Spinal cord (tissue), 10 donors: ENCODE measurements around the gene MYO5B. TPM values are rescaled to one million over a fixed set of nuclear protein-coding genes. Genes with fewer than 3 reads are reported as not detected.

Experiments
- DNase-seq, 6 donors: peaks; one replicate each; pipeline versions ENCODE4 v3.0.0 to v3.0.0-alpha.2; 2013 to 2015; ENCODE audit warnings: low spot score in 6 of 6, low read depth in 4 of 6
- H3K27ac ChIP-seq: one replicate; pipeline ENCODE4 v1.5.1; 2013; ENCODE audit warnings: low read depth, low read length, control low read depth
- H3K27me3 ChIP-seq: one replicate; pipeline ENCODE4 v1.6.1; 2013; ENCODE audit warnings: low read length; ENCODE audit not compliant: control insufficient read depth, insufficient read depth
- H3K36me3 ChIP-seq: one replicate; pipeline ENCODE4 v1.6.1; 2013; ENCODE audit warnings: low read length; ENCODE audit not compliant: control insufficient read depth, insufficient read depth
- H3K4me1 ChIP-seq: one replicate; pipeline ENCODE4 v1.6.1; 2013; ENCODE audit warnings: low read length; ENCODE audit not compliant: control insufficient read depth, insufficient read depth
- H3K4me3 ChIP-seq: one replicate; pipeline ENCODE4 v1.5.1; 2013; ENCODE audit warnings: low read depth, low read length, control low read depth
- H3K9me3 ChIP-seq: one replicate; pipeline ENCODE4 v1.6.1; 2013; ENCODE audit warnings: low read length; ENCODE audit not compliant: control insufficient read depth, insufficient read depth
- WGBS: methylation state at CpG from one replicate; pipeline ENCODE4 v1.1.5; 2013; ENCODE audit warnings: missing lambda C conversion rate; ENCODE audit not compliant: insufficient coverage; 5-methylcytosine and 5-hydroxymethylcytosine counted together
- polyA plus RNA-seq, 2 donors: library from polyadenylated mRNA; unstranded; fragments of 120-200 nt; gene quantifications; one replicate each; pipeline ENCODE4 v1.2.1, GENCODE V29; 2013; ENCODE audit not compliant: insufficient read length in 2 of 2
- total RNA-seq, 2 donors: library from RNA; depleted of rRNA in 1 of 2; stranded (reverse); fragments of 120-200 nt in 1 of 2; fragments of >200 nt in 1 of 2; gene quantifications; one replicate each; pipeline versions ENCODE4 v1.2.3 to v1.2.4, GENCODE V29; 2013 to 2014
- donor health status: healthy.

Gene MYO5B
- total and polyA plus RNA-seq, 4 donors, result 2.6 to 8.0 (median 4.5) TPM

DNA sequence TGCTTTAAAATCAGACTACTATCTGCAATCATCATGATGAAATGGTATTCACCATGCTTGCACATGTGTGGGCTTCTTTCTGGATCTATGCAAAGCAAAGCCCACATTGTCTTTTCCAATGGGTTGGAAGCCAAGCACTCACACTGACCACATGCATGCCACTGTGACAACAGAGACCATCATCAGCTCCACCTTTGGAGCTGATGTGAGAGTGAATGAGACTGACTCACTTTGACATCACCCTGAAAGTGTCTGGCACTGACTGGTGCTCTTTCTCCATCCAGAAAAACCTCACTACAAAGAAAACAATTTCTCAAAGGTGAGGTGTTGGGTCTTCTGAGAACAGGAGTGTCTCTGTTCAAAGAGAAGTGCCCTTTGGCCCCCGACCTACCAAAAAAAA, 4.7 kb downstream of the MYO5B start:
- peaks cover 45% of the 10 kb centered on the region for H3K27me3 ChIP-seq
- H3K9me3 ChIP-seq, result no peaks in the 10 kb centered on the region
- H3K36me3 ChIP-seq, result no peaks in the 10 kb centered on the region
- no peak overlapping the region for H3K4me3 ChIP-seq
- WGBS, result no CpG with 5 or more reads among the region's 1 CpG
- no peak for DNase-seq
- peaks cover 18% of the 10 kb centered on the region for H3K4me1 ChIP-seq
- H3K27ac ChIP-seq, result no peak overlapping the region

DNA sequence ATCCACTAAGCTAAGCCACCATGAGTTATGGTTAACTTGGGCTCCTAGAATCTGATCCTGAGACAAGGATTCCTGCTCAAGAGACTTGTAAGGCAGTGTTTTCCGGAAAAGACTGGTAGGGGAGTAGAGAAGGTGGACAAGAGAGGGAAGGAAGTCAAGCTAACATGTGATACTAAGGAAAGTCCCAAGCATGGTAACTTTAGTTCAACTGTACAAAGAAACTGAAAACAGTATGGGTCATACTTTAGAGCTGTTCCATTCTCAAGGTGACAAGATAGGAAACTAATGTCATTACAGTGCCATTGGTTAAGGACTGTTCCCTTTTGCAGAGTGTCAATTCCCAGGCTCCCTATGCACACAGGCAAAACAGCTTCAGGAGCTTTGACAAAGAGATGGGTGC, 5.8 kb downstream of the MYO5B start:
- Histone ChIP-seq H3K27me3 (peaks cover 40% of the 10 kb centered on the region), H3K27ac (no peak overlapping the region), H3K4me3 (no peak overlapping the region), H3K4me1 (peaks cover 12% of the 10 kb centered on the region), H3K36me3 (no peaks in the 10 kb centered on the region), H3K9me3 (no peaks in the 10 kb centered on the region)
- 94% methylated on average over 1 of the region's 1 CpG for WGBS
- DNase-seq, result no peak

DNA sequence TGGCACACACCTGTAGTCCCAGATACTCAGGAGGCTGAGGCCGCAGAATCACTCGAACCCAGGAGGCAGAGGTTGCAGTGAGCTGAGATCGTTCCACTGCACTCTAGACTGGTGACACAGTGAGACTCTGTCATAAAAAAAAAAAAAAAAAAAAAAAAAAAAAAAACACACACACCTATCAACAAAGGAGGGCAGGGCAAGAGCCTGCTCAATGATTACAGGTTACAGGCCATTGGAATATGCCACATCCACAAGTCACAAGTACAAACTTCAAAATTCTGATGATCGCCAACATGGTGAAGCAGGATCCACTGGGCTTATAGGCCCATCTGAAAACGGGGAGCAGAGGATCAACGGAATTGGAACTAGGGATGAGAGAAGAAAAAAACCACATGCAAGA, 6.3 kb downstream of the MYO5B start:
- Histone ChIP-seq H3K27ac (no peak overlapping the region), H3K4me1 (peaks cover 7% of the 10 kb centered on the region)
- WGBS, result 100% methylated on average over 1 of the region's 6 CpGs

DNA sequence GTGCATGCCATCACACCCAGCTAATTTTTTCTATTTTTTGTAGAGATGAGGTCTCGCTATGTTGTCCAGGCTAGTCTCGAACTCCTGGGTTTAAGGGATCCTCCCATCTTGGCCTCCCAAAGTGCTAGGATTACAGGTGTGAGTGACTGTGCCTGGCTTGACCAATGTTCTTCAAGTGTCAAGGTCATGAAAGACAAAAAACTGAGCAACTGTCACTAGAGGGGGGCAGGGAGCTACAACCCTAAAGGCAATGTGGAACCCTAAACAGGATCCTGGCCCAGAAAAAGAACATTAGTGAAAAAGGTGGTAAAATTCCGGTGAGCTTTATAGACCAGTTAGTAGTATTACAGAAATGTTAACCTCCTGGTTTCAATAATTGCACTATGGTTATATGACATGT, 7.3 kb downstream of the MYO5B start:
- H3K27me3 ChIP-seq, result peaks cover 26% of the 10 kb centered on the region
- H3K9me3 ChIP-seq, result no peaks in the 10 kb centered on the region
- H3K36me3 ChIP-seq, result no peaks in the 10 kb centered on the region
- no peak overlapping the region for H3K4me3 ChIP-seq
- H3K4me1 ChIP-seq, result no peaks in the 10 kb centered on the region
- DNase-seq, result no peak
- H3K27ac ChIP-seq, result no peak overlapping the region
- WGBS, result 100% methylated on average over 1 of the region's 3 CpGs

More for the DNA sequence above, 6.3 kb downstream of the MYO5B start:
- DNase-seq, result no peak
- Histone ChIP-seq H3K36me3 (no peaks in the 10 kb centered on the region), H3K9me3 (no peaks in the 10 kb centered on the region), H3K27me3 (peaks cover 35% of the 10 kb centered on the region), H3K4me3 (no peak overlapping the region)

DNA sequence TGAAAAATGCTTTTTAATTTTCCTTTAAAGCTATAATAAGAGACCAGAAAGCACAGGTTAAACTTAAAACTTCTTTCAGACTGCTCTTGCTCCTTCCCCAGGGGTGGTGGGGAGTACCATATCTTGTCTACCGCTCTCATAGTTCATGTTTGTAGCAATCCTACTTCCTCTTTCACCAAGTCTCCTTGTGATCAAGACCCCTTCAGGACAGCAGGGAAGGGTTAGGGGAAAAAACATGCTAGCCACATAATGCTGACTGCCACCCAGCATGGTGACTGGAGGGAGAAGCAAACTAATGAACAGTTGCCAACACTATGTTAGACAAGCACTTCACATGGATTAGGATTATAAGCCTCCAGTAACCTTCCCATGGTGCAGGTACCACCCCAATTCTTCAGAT, 8.6 kb downstream of the MYO5B start:
- no peaks in the 10 kb centered on the region for H3K9me3 ChIP-seq
- H3K36me3 ChIP-seq, result no peaks in the 10 kb centered on the region
- no peak overlapping the region for H3K27ac ChIP-seq
- WGBS, result no CpG with 5 or more reads among the region's 1 CpG
- H3K27me3 ChIP-seq, result peaks cover 14% of the 10 kb centered on the region
- no peak for DNase-seq
- no peaks in the 10 kb centered on the region for H3K4me1 ChIP-seq
- no peak overlapping the region for H3K4me3 ChIP-seq

DNA sequence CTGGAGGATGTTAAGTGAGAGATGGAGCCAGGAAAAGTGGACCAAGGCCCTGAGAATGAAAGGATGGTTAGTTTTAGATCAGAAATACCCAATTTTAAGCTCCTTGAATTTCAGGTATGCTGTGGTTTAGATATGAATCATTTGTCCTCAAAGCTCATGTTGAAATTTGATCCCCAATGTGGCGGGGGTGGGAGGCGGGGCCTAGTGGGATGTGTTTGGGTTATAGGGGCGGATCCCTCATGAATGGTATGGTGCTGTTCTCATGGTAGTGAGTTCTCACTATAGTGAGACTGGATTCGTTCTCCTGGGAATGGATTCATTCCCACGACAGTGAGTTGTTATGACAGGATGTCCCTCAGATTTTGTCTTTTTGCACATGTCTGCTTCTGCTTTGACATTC, 11.4 kb downstream of the MYO5B start:
- H3K9me3 ChIP-seq, result no peaks in the 10 kb centered on the region
- H3K36me3 ChIP-seq, result no peaks in the 10 kb centered on the region
- no peak for DNase-seq
- no peak overlapping the region for H3K4me3 ChIP-seq
- H3K27me3 ChIP-seq, result no peaks in the 10 kb centered on the region
- no peaks in the 10 kb centered on the region for H3K4me1 ChIP-seq
- WGBS, result 81% methylated on average over 2 of the region's 5 CpGs
- no peak overlapping the region for H3K27ac ChIP-seq

DNA sequence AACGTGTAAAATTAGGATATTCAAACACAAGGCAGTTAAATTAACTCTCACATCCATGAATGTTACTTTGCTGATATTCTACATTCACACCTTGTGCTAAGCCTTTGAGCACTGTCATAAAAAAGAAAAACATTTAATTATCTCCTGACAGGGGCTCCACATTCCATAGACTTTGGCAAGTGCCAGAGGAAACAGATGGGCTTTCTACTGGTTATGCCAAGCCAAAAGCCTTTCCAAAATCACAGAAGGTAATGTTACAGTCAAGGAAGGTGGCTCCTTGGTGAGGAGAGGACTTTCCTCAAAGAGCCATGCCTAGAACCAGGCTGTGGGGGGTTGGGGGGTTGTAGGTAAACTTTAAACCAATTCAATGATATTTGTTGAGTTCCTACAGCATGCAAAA, 12.4 kb downstream of the MYO5B start:
- Histone ChIP-seq H3K4me1 (no peaks in the 10 kb centered on the region), H3K27ac (no peak overlapping the region), H3K27me3 (no peaks in the 10 kb centered on the region), H3K4me3 (no peak overlapping the region), H3K36me3 (no peaks in the 10 kb centered on the region), H3K9me3 (no peaks in the 10 kb centered on the region)
- DNase-seq, result peak in 1 of 6 donors; percentile 86
- WGBS, result 80% methylated on average over 1 of the region's 1 CpG

DNA sequence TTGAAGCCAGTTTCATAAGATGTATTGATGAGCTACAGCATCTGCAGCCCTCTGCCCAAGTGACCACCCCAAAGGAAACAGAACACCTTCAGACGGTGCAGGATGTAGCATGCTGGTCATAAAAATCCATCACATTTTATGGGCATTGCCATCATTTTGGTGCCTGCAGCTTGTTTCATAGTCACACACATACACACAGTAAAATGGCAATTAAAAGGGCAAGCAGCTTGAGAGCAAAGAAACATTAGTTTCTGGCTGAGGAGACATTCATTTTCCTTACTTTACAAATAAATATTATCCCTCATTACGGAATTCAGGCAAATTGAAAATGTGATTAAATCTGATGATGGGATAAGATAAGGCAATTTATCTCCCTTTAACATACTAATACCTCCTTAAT, 13.4 kb downstream of the MYO5B start:
- WGBS, result 40% methylated on average over 1 of the region's 2 CpGs
- no peaks in the 10 kb centered on the region for H3K36me3 ChIP-seq
- H3K4me3 ChIP-seq, result no peak overlapping the region
- H3K9me3 ChIP-seq, result no peaks in the 10 kb centered on the region
- H3K27me3 ChIP-seq, result no peaks in the 10 kb centered on the region
- no peaks in the 10 kb centered on the region for H3K4me1 ChIP-seq
- H3K27ac ChIP-seq, result no peak overlapping the region
- DNase-seq, result peak in 1 of 6 donors; percentile 8

DNA sequence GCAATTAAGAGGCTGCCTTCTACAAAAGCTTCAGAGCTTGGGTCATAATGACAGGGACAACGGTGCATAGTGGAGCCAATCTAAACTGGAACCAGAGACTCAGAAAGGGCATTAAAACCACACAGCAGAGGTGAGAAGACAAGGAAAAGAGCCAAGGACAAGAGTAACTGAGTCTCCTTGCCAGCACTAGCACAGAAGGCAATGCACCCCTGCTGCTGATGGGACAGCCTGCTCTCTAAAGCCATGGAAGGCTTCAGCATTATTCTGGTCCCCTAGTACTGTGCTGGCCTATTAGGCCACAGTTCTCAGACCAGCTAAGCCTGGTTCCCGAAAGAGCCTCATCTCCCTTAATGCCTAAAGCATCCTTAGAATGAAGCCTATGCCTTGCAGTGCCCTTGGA, 15.5 kb downstream of the MYO5B start:
- Histone ChIP-seq H3K36me3 (no peaks in the 10 kb centered on the region), H3K27me3 (no peaks in the 10 kb centered on the region), H3K27ac (no peak overlapping the region), H3K4me3 (no peak overlapping the region), H3K4me1 (no peaks in the 10 kb centered on the region), H3K9me3 (no peaks in the 10 kb centered on the region)
- 96% methylated on average over 2 of the region's 2 CpGs for WGBS
- DNase-seq, result no peak

DNA sequence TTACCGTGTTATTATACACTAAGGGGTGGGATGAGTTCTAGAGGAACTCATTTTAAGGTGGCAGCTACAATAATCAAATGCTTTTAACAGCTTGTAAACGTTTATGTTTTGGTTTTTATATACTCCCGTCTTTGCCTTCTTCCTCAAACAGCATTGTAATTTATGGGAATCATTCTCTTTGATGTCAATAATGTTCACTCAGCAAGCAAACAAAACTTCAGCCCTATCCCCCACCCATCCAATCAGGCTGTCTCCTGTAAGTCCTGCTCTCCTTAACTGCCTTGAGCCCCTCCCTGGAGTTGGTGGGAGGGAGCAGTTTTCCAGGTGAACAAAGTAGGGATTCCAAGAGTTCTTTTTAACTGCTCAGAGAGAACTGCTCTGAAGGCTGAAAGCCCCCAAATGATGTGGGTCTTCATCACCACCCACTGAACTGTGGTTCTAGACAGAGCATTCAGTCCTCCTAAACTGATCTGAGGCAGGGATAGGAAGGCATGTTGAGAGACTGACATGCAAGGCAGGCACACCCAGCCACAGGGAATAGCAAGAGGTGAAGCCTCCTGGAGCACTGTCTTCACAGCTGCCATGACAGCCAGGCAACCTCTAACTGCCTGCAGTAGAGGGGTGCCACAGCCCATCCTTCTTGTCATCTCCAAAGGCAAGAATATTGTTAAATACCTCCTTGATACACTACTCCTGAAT, 17.5 kb downstream of the MYO5B start:
- no peak for DNase-seq
- H3K36me3 ChIP-seq, result no peaks in the 10 kb centered on the region
- no peaks in the 10 kb centered on the region for H3K4me1 ChIP-seq
- no peak overlapping the region for H3K4me3 ChIP-seq
- H3K27me3 ChIP-seq, result no peaks in the 10 kb centered on the region
- WGBS, result no CpG with 5 or more reads among the region's 3 CpGs
- H3K9me3 ChIP-seq, result no peaks in the 10 kb centered on the region
- no peak overlapping the region for H3K27ac ChIP-seq
